RWPE2 (cell line): ENCODE measurements around the gene CHRND.

Experiments
- ATAC-seq: fragments of 200-7000 bp; cut with Tn5 transposase; 3 replicates; pipeline ENCODE4 v1.9.1; 2021; ENCODE audit warnings: low read depth
- DNase-seq: peaks from one replicate; pipeline ENCODE4 v3.0.0-alpha.2; 2020; ENCODE audit warnings: low spot score
- H3K27ac ChIP-seq: fragments of 450-650 bp; 2 replicates; pipeline ENCODE4 v1.5.1; 2017; ENCODE audit warnings: mild to moderate bottlenecking; ENCODE audit not compliant: poor library complexity, severe bottlenecking
- H3K27me3 ChIP-seq: fragments of 250-450 bp; sonication (Bioruptor Pico); 2 replicates; pipeline ENCODE4 v1.5.1; 2021; ENCODE audit warnings: mild to moderate bottlenecking, moderate library complexity; ENCODE audit not compliant: insufficient read depth, poor library complexity, severe bottlenecking
- H3K36me3 ChIP-seq: fragments of 250-450 bp; sonication (Bioruptor Pico); 2 replicates; pipeline ENCODE4 v1.5.1; 2020; ENCODE audit warnings: low read depth, mild to moderate bottlenecking, moderate library complexity
- H3K4me1 ChIP-seq: fragments of 250-450 bp; sonication (Bioruptor Pico); 2 replicates; pipeline ENCODE4 v1.5.1; 2021; ENCODE audit warnings: mild to moderate bottlenecking, moderate library complexity; ENCODE audit not compliant: insufficient read depth, poor library complexity, severe bottlenecking
- H3K4me3 ChIP-seq: fragments of 250-450 bp; sonication (Bioruptor Pico); 2 replicates; pipeline ENCODE4 v1.5.1; 2021; ENCODE audit warnings: mild to moderate bottlenecking, moderate library complexity; ENCODE audit not compliant: severe bottlenecking
- H3K9me3 ChIP-seq: fragments of 250-450 bp; sonication (Bioruptor Pico); 2 replicates; pipeline ENCODE4 v1.5.1; 2021; ENCODE audit warnings: mild to moderate bottlenecking, moderate library complexity; ENCODE audit not compliant: severe bottlenecking
- TF ChIP-seq, protein P1 (sequence below): fragments of 450-650 bp; IDR thresholded peaks from one replicate; pipeline ENCODE4 v1.5.1; 2017; ENCODE audit warnings: mild to moderate bottlenecking, moderate library complexity; ENCODE audit not compliant: poor library complexity, severe bottlenecking

CHRND gene

DNA sequence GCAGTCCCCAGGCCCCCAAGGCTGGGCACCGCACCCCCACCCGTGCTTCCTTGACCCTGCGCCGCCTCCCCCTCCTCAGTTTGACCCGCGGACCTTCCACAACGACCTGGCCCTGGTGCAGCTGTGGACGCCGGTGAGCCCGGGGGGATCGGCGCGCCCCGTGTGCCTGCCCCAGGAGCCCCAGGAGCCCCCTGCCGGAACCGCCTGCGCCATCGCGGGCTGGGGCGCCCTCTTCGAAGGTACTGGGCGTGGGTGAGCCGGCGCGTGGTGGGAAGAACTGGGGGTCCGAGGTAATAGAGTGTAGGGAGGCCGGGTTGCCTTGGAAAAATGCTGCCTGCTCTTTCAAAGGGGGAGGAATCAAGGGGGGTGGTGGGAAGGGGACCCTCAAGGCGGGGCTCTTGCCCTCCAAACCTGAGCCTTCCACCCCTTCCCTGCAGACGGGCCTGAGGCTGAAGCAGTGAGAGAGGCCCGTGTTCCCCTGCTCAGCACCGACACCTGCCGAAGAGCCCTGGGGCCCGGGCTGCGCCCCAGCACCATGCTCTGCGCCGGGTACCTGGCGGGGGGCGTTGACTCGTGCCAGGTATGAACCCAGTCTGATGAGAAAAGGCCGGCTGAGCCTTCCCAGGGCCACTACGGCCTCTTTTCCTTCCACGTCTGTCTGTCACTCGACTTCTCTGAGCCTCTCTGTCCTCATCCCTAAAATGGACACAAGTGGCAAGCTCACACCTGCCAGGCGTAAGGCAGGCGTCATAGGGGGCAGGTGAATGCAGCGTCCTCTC is 3.1 kb upstream of the CHRND start:
- Histone ChIP-seq H3K27me3 (peaks cover 35% of the 10 kb centered on the region), H3K36me3 (no peaks in the 10 kb centered on the region), H3K9me3 (no peaks in the 10 kb centered on the region), H3K27ac (no peak overlapping the region), H3K4me3 (no peak overlapping the region), H3K4me1 (no peaks in the 10 kb centered on the region)
- TF ChIP-seq, protein P1, sequence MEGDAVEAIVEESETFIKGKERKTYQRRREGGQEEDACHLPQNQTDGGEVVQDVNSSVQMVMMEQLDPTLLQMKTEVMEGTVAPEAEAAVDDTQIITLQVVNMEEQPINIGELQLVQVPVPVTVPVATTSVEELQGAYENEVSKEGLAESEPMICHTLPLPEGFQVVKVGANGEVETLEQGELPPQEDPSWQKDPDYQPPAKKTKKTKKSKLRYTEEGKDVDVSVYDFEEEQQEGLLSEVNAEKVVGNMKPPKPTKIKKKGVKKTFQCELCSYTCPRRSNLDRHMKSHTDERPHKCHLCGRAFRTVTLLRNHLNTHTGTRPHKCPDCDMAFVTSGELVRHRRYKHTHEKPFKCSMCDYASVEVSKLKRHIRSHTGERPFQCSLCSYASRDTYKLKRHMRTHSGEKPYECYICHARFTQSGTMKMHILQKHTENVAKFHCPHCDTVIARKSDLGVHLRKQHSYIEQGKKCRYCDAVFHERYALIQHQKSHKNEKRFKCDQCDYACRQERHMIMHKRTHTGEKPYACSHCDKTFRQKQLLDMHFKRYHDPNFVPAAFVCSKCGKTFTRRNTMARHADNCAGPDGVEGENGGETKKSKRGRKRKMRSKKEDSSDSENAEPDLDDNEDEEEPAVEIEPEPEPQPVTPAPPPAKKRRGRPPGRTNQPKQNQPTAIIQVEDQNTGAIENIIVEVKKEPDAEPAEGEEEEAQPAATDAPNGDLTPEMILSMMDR: no peak
- ATAC-seq: peak; percentile 26; the same call in 2 of the 3 replicates
- DNase-seq: no peak

DNA sequence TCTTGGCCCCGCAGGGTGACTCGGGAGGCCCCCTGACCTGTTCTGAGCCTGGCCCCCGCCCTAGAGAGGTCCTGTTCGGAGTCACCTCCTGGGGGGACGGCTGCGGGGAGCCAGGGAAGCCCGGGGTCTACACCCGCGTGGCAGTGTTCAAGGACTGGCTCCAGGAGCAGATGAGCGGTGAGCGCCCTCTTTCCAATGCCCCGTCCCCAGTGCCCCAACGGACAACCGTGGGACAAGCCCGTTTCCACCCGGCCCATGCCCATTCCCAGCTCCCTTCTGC is 2.6 kb upstream of the CHRND start:
- H3K4me1 ChIP-seq: no peaks in the 10 kb centered on the region
- H3K27me3 ChIP-seq: peaks cover 35% of the 10 kb centered on the region
- DNase-seq: no peak
- H3K27ac ChIP-seq: no peak overlapping the region
- no peak for ATAC-seq
- H3K36me3 ChIP-seq: no peaks in the 10 kb centered on the region
- H3K9me3 ChIP-seq: no peaks in the 10 kb centered on the region
- H3K4me3 ChIP-seq: no peak overlapping the region
- TF ChIP-seq, protein P1: no peak

DNA sequence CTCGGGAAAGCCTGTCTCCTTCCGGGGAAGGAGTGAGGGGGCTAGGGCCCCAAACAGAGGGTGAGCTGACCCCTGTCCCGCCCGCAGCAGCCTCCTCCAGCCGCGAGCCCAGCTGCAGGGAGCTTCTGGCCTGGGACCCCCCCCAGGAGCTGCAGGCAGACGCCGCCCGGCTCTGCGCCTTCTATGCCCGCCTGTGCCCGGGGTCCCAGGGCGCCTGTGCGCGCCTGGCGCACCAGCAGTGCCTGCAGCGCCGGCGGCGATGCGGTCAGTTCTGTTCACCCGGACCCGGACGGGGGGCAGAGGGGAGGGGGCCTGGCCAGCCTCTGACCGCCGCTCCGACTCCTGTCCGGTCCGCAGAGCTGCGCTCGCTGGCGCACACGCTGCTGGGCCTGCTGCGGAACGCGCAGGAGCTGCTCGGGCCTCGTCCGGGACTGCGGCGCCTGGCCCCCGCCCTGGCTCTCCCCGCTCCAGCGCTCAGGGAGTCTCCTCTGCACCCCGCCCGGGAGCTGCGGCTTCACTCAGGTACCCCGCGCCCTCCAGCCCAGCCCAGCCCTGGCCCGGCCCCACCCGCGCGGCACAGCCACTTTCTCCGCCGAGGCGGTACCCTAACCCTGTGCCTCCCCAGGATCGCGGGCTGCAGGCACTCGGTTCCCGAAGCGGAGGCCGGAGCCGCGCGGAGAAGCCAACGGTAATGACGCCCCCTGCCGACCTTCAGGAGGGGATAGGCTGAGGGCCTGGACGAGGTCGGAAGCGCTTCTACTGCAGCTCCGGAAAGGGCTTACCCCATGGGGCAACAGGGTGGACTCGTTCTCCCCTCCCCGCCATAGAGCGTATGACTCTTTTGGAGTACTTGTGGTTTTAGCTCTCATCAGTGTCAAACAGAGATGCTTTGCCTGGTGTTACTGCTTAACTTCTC is 2.0 kb upstream of the CHRND start:
- Histone ChIP-seq H3K27ac (no peak overlapping the region), H3K4me3 (peak overlapping the region; percentile 7), H3K27me3 (peaks cover 35% of the 10 kb centered on the region), H3K9me3 (no peaks in the 10 kb centered on the region), H3K36me3 (no peaks in the 10 kb centered on the region), H3K4me1 (no peaks in the 10 kb centered on the region)
- DNase-seq (no peak), ATAC-seq (peak; percentile 56)
- TF ChIP-seq, protein P1: peak; percentile 17

- Histone ChIP-seq H3K4me1 (no peaks in the 10 kb centered on the region), H3K36me3 (no peaks in the 10 kb centered on the region), H3K27me3 (peaks cover 35% of the 10 kb centered on the region), H3K9me3 (no peaks in the 10 kb centered on the region), H3K4me3 (no peak overlapping the region), H3K27ac (no peak overlapping the region)
- no peak for ATAC-seq
- DNase-seq: no peak
- TF ChIP-seq, protein P1: no peak
These were observed 1.2 kb upstream of the CHRND start for GRCh38 chr2:232524771-232525170.
